Fibroblast of gingiva (primary cell): Measurements from ENCODE around the gene FGF8.

ENCODE experiments used
- DNase-seq: peaks from one replicate; pipeline ENCODE4 v3.0.0-alpha.2; 2011; ENCODE audit warnings: low read depth

Gene FGF8

GRCh38 chr10:101768791-101769170 lies 7.1 kb downstream of the FGF8 start:
- no peak for DNase-seq

- DNase-seq = no peak
Observed at GRCh38 chr10:101767966-101768790, 7.7 kb downstream of the FGF8 start.

- DNase-seq = no peak
Observed at GRCh38 chr10:101767600-101767945, 8.3 kb downstream of the FGF8 start.

GRCh38 chr10:101766753-101767599 lies 8.9 kb downstream of the FGF8 start:
- no peak for DNase-seq

- DNase-seq = no peak
Observed at GRCh38 chr10:101766306-101766705, 9.6 kb downstream of the FGF8 start.

- DNase-seq = no peak
Observed at GRCh38 chr10:101763141-101763846, 12.6 kb downstream of the FGF8 start.

GRCh38 chr10:101762736-101763135 lies 13.2 kb downstream of the FGF8 start:
- no peak for DNase-seq

- DNase-seq = no peak
Observed at GRCh38 chr10:101761226-101761625, 14.7 kb downstream of the FGF8 start.

- no peak for DNase-seq
Observed at GRCh38 chr10:101760510-101760909, 15.4 kb downstream of the FGF8 start.

GRCh38 chr10:101759309-101760247 lies 16.3 kb downstream of the FGF8 start:
- DNase-seq = no peak

GRCh38 chr10:101758858-101759257 lies 17.1 kb downstream of the FGF8 start:
- DNase-seq = no peak

- DNase-seq = no peak
Observed at GRCh38 chr10:101752241-101752640, 23.7 kb downstream of the FGF8 start.

- DNase-seq = no peak
Observed at GRCh38 chr10:101749047-101750016, 26.6 kb downstream of the FGF8 start.

- DNase-seq = no peak
Observed at GRCh38 chr10:101748496-101748895, 27.4 kb downstream of the FGF8 start.

GRCh38 chr10:101745074-101745696 lies 30.7 kb downstream of the FGF8 start:
- no peak for DNase-seq

GRCh38 chr10:101744267-101744666 lies 31.6 kb downstream of the FGF8 start:
- no peak for DNase-seq

- no peak for DNase-seq
Observed at GRCh38 chr10:101741938-101742337, 34.0 kb downstream of the FGF8 start.

GRCh38 chr10:101736666-101737065 lies 39.2 kb downstream of the FGF8 start:
- no peak for DNase-seq

GRCh38 chr10:101732096-101732495 lies 43.8 kb downstream of the FGF8 start:
- DNase-seq = no peak

- DNase-seq = no peak
Observed at GRCh38 chr10:101726115-101726387, 49.9 kb downstream of the FGF8 start.
